ENCODE results near the gene LRRC2.

GRCh38 chr3:46468753-46469600 lies 97.1 kb downstream of the LRRC2 start:
- no peak for TF ChIP-seq CTCF (IDR thresholded peaks at IDR 0.05)
- TF ChIP-seq POLR2A (IDR thresholded peaks at IDR 0.05), result no peak
